ENCODE results near the gene ZNF804A.

DNA sequence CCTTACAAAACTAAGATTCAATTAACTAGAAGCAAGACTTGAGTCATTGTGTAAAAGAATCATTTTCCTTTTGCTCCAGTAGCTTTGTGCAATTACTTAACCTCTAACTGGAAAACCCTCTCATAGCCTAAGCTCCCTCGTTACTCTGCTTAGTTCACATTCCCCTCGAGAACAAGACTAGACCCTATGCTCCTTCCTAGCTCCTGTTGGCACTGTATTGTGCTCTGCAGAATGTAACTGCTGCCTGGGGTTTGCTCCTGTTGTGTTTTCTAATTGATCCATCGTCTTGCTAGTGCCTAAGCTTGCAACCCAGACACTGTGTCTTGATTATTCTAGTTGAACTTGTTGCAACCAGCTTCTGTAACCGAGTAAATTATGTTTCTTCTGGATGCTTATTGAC is 347.0 kb downstream of the ZNF804A start:
- TF ChIP-seq POLR2A (IDR thresholded peaks at IDR 0.05) = no peak
- TF ChIP-seq, protein P1, sequence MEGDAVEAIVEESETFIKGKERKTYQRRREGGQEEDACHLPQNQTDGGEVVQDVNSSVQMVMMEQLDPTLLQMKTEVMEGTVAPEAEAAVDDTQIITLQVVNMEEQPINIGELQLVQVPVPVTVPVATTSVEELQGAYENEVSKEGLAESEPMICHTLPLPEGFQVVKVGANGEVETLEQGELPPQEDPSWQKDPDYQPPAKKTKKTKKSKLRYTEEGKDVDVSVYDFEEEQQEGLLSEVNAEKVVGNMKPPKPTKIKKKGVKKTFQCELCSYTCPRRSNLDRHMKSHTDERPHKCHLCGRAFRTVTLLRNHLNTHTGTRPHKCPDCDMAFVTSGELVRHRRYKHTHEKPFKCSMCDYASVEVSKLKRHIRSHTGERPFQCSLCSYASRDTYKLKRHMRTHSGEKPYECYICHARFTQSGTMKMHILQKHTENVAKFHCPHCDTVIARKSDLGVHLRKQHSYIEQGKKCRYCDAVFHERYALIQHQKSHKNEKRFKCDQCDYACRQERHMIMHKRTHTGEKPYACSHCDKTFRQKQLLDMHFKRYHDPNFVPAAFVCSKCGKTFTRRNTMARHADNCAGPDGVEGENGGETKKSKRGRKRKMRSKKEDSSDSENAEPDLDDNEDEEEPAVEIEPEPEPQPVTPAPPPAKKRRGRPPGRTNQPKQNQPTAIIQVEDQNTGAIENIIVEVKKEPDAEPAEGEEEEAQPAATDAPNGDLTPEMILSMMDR (IDR thresholded peaks at IDR 0.05) = no peak

Measured in lower leg skin (tissue), 3 donors.